Lower leg skin (tissue), 3 donors: ENCODE data around the gene CNTN4.

Source experiments
- POLR2A ChIP-seq, 2 donors: fragments of 450-650 bp; IDR thresholded peaks; one replicate each; pipeline ENCODE4 v1.6.1; 2016 to 2017; ENCODE audit warnings: antibody characterized with exemption in 2 of 2, mild to moderate bottlenecking in 1 of 2, moderate library complexity in 1 of 2
- TF ChIP-seq, protein P1 (sequence below), 3 donors: fragments of 450-650 bp; IDR thresholded peaks; one replicate each; pipeline ENCODE4 v1.5.1; 2016; ENCODE audit warnings: antibody characterized with exemption in 3 of 3, mild to moderate bottlenecking in 3 of 3, moderate library complexity in 2 of 3

GRCh38 chr3:2454865-2455264, 356.2 kb downstream of the CNTN4 start:
- TF ChIP-seq POLR2A (IDR thresholded peaks at IDR 0.05) = no peak
- TF ChIP-seq, protein P1, sequence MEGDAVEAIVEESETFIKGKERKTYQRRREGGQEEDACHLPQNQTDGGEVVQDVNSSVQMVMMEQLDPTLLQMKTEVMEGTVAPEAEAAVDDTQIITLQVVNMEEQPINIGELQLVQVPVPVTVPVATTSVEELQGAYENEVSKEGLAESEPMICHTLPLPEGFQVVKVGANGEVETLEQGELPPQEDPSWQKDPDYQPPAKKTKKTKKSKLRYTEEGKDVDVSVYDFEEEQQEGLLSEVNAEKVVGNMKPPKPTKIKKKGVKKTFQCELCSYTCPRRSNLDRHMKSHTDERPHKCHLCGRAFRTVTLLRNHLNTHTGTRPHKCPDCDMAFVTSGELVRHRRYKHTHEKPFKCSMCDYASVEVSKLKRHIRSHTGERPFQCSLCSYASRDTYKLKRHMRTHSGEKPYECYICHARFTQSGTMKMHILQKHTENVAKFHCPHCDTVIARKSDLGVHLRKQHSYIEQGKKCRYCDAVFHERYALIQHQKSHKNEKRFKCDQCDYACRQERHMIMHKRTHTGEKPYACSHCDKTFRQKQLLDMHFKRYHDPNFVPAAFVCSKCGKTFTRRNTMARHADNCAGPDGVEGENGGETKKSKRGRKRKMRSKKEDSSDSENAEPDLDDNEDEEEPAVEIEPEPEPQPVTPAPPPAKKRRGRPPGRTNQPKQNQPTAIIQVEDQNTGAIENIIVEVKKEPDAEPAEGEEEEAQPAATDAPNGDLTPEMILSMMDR (IDR thresholded peaks at IDR 0.05) = no peak
